PFSK-1 (cell line): ENCODE measurements around the gene CATSPERZ.

Experiments
- POLR2AphosphoS5 ChIP-seq: IDR thresholded peaks from 2 replicates; pipeline ENCODE4 v1.6.1; 2012; ENCODE audit warnings: low read depth, mild to moderate bottlenecking, control low read depth, low read length, moderate library complexity
- TAF1 ChIP-seq: IDR thresholded peaks from 2 replicates; pipeline ENCODE4 v1.6.1; 2012; ENCODE audit warnings: low read length, control low read depth, borderline replicate concordance; ENCODE audit not compliant: insufficient read depth
- TF ChIP-seq, protein P1 (sequence below), 2 experiments: IDR thresholded peaks; 2 replicates each; pipeline versions ENCODE4 v1.6.1 to v1.8.0; 2011 to 2012; ENCODE audit warnings: low read depth in 2 of 2, low read length in 2 of 2, control low read depth in 1 of 2, inconsistent platforms in 1 of 2, mild to moderate bottlenecking in 1 of 2, moderate library complexity in 1 of 2; ENCODE audit not compliant: insufficient read depth in 1 of 2

DNA sequence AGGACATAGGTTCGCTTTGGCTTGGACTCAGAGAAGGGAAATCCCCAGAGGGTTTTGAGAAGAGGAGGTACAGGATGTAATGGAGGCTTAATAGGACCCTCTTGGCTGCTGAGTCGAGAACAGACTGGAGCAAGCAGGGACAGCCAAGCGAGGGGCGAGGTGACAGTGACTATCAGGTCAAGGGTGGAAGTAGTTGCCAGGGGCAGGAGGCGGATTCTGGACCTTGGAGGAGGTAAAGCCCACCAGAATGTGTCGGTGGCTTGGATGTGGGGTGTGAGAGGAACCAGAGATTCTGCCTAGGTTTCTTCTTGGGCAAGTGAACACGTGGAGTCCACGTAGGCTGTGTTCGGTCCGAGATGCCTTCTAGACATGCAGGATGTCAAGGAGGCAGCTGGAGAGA is 12.8 kb downstream of the CATSPERZ start:
- TF ChIP-seq POLR2AphosphoS5 = no peak
- no peak for TF ChIP-seq TAF1
- TF ChIP-seq, protein P1, sequence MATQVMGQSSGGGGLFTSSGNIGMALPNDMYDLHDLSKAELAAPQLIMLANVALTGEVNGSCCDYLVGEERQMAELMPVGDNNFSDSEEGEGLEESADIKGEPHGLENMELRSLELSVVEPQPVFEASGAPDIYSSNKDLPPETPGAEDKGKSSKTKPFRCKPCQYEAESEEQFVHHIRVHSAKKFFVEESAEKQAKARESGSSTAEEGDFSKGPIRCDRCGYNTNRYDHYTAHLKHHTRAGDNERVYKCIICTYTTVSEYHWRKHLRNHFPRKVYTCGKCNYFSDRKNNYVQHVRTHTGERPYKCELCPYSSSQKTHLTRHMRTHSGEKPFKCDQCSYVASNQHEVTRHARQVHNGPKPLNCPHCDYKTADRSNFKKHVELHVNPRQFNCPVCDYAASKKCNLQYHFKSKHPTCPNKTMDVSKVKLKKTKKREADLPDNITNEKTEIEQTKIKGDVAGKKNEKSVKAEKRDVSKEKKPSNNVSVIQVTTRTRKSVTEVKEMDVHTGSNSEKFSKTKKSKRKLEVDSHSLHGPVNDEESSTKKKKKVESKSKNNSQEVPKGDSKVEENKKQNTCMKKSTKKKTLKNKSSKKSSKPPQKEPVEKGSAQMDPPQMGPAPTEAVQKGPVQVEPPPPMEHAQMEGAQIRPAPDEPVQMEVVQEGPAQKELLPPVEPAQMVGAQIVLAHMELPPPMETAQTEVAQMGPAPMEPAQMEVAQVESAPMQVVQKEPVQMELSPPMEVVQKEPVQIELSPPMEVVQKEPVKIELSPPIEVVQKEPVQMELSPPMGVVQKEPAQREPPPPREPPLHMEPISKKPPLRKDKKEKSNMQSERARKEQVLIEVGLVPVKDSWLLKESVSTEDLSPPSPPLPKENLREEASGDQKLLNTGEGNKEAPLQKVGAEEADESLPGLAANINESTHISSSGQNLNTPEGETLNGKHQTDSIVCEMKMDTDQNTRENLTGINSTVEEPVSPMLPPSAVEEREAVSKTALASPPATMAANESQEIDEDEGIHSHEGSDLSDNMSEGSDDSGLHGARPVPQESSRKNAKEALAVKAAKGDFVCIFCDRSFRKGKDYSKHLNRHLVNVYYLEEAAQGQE (IDR thresholded peaks at IDR 0.05; ENCODE audit: insufficient read depth in 1 of 2, low read depth in 2 of 2, low read length in 2 of 2) = no peak
